Measurements from ENCODE around the gene PCSK5.
"Not testable (repeated sequence)": the region's sequence is repeated elsewhere in the genome, so short reads cannot be mapped to it uniquely, and the experiment has no call there.

Gene PCSK5

GRCh38 chr9:76036762-76037161 lies 146.3 kb downstream of the PCSK5 start:
- Mint-ChIP-seq H3K27me3 (no peaks in the 10 kb centered on the region), H3K36me3 (peaks cover 11% of the 10 kb centered on the region)
- CTCF ChIA-PET: no interaction called here

GRCh38 chr9:76037587-76038225 lies 147.2 kb downstream of the PCSK5 start:
- CTCF ChIA-PET: no interaction called here
- Mint-ChIP-seq H3K4me1 (peaks cover 15% of the 10 kb centered on the region), H3K27ac (no peak overlapping the region), H3K4me3 (no peak overlapping the region), H3K27me3 (no peaks in the 10 kb centered on the region), H3K9me3 (no peaks in the 10 kb centered on the region), H3K36me3 (peaks cover 5% of the 10 kb centered on the region)
- DNase-seq: no peak

More at GRCh38 chr9:76036762-76037161, 146.3 kb downstream of the PCSK5 start:
- H3K4me1 Mint-ChIP-seq: peaks cover 24% of the 10 kb centered on the region
- H3K27ac Mint-ChIP-seq: no peak overlapping the region
- no peaks in the 10 kb centered on the region for H3K9me3 Mint-ChIP-seq
- DNase-seq: no peak
- no peak overlapping the region for H3K4me3 Mint-ChIP-seq

- H3K9me3 Mint-ChIP-seq: no peaks in the 10 kb centered on the region
- peaks cover 5% of the 10 kb centered on the region for H3K36me3 Mint-ChIP-seq
- CTCF ChIA-PET: no interaction called here
- no peak overlapping the region for H3K27ac Mint-ChIP-seq
- no peak for DNase-seq
- peaks cover 9% of the 10 kb centered on the region for H3K4me1 Mint-ChIP-seq
- no peak overlapping the region for H3K4me3 Mint-ChIP-seq
- H3K27me3 Mint-ChIP-seq: no peaks in the 10 kb centered on the region
These were observed 148.0 kb downstream of the PCSK5 start for GRCh38 chr9:76038431-76038830.

DNA sequence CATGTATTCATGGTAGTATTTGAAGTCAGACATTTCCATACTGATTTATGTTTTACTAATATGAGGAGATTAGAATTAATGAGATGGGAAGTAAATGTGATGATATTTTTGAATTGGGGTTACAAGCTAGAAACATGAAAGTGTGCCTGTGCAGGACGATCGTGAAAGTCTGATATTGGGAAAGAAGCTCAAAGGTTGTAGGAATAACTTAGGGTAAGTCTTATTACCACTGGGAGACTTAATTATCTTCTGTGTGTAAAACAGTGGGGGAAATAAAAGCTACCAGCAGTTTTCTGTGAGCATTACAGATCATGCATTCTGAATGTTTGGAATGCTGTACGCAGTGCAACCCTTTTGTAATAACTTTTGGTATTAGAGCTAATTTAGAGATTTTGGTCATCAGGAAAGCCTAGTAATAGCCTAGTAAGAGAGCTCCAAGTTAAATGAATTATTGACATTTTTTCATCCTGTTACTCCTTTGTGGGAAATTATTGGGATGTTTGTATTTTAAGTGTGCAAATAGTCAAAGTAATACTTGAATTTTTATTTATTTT lies 153.9 kb downstream of the PCSK5 start:
- no peak for DNase-seq
- H3K9me3 Mint-ChIP-seq: no peaks in the 10 kb centered on the region
- H3K4me3 Mint-ChIP-seq: no peak overlapping the region
- CTCF ChIA-PET: no interaction called here
- no peak overlapping the region for H3K27ac Mint-ChIP-seq
- no peaks in the 10 kb centered on the region for H3K27me3 Mint-ChIP-seq
- no peaks in the 10 kb centered on the region for H3K36me3 Mint-ChIP-seq
- H3K4me1 Mint-ChIP-seq: no peaks in the 10 kb centered on the region

GRCh38 chr9:76045221-76045620 lies 154.7 kb downstream of the PCSK5 start:
- no peaks in the 10 kb centered on the region for H3K9me3 Mint-ChIP-seq
- H3K27ac Mint-ChIP-seq: no peak overlapping the region
- no peaks in the 10 kb centered on the region for H3K27me3 Mint-ChIP-seq
- H3K4me1 Mint-ChIP-seq: no peaks in the 10 kb centered on the region
- no peak for DNase-seq
- CTCF ChIA-PET: no interaction called here
- H3K36me3 Mint-ChIP-seq: no peaks in the 10 kb centered on the region
- no peak overlapping the region for H3K4me3 Mint-ChIP-seq

- Mint-ChIP-seq H3K9me3 (peaks cover 8% of the 10 kb centered on the region), H3K27ac (no peak overlapping the region), H3K4me3 (no peak overlapping the region), H3K27me3 (no peaks in the 10 kb centered on the region), H3K4me1 (no peaks in the 10 kb centered on the region), H3K36me3 (peaks cover 3% of the 10 kb centered on the region)
- no peak for DNase-seq
- CTCF ChIA-PET: no interaction called here
These were observed 158.9 kb downstream of the PCSK5 start for GRCh38 chr9:76049341-76049740.

DNA sequence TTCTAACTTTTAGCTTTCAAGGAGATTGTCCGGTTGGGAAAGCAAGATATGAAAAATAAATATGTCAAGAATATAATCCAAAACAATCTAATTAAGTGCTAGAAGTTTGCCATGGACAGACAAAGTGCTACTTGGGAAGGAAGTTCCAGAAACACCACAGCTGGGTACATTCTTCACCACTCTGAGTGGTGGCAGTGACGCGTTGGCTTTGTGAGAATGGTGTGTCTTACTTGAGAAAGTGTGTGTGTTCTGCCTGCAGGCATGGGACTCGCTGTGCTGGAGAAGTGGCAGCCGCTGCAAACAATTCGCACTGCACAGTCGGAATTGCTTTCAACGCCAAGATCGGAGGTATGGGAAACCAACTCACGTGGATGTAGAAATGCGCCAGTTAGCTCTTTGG lies 177.2 kb downstream of the PCSK5 start:
- no peak overlapping the region for H3K27ac Mint-ChIP-seq
- no peak for DNase-seq
- CTCF ChIA-PET: no interaction called here

DNA sequence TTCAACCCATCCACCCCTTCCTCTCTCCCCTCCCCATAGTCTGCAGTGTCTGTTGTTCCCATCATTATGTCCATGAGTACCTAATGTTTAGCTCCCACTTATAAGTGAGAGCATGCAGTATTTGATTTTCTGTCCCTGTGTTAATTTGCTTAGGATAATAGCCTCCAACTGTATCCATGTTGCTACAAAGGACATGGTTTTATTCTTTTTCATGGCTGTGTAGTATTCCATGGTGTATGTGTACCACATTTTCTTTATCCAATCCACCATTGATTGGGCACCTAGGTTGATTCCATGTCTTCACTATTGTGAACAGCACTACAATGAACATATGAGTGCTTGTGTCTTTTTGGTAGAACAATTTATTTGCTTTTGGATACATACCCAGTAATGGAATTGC lies 187.1 kb downstream of the PCSK5 start:
- H3K9me3 Mint-ChIP-seq: peaks cover 10% of the 10 kb centered on the region
- no peak overlapping the region for H3K27ac Mint-ChIP-seq
- DNase-seq: no peak
- H3K36me3 Mint-ChIP-seq: peaks cover 3% of the 10 kb centered on the region
- H3K4me1 Mint-ChIP-seq: no peaks in the 10 kb centered on the region
- no peaks in the 10 kb centered on the region for H3K27me3 Mint-ChIP-seq
- no peak overlapping the region for H3K4me3 Mint-ChIP-seq
- CTCF ChIA-PET: no interaction called here

More for the DNA sequence above, 177.2 kb downstream of the PCSK5 start:
- Mint-ChIP-seq H3K27me3 (no peaks in the 10 kb centered on the region), H3K4me3 (no peak overlapping the region), H3K4me1 (peaks cover 2% of the 10 kb centered on the region), H3K9me3 (peaks cover 4% of the 10 kb centered on the region), H3K36me3 (peaks cover 5% of the 10 kb centered on the region)

DNA sequence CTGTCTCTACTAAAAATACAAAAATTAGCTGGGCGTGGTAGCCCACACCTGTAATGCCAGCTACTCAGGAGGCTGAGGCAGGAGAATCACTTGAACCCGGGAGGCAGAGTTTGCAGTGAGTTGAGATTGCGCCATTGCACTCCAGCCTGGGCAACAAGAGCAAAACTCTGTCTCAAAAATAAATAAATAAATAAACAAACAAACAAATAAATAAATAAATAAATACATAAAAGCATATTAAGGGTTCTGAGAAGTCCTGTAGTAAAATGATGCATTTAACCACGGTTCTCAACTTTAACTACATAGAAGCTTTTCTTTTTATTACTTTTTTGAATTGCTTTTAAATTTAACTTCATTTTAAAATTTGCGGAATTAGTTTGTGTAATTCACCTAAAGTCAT lies 190.8 kb downstream of the PCSK5 start:
- H3K9me3 Mint-ChIP-seq, H3K27me3 Mint-ChIP-seq, CTCF ChIA-PET: not testable (repeated sequence)

DNA sequence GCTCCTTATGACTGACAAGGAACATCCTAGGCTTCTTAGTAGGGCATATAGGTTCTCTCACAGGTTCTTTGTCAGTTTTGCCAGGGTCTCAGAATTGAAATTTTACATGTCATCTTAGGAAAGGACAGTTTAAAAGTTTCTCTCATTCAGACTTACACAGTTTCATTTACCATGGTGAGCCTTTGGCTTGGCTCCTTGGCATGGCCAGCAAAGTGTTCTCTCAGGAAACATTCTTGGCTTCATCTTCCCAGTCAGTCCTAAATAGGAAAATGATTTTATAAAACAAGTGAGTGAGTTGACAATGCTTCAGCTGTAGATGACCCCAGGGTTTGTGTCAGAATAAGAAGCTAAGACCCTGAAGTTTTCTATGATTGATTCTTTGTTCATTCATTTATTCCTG lies 191.6 kb downstream of the PCSK5 start:
- CTCF ChIA-PET: no interaction called here
- H3K9me3 Mint-ChIP-seq: peaks cover 10% of the 10 kb centered on the region
- no peak overlapping the region for H3K4me3 Mint-ChIP-seq
- DNase-seq: no peak
- H3K4me1 Mint-ChIP-seq: no peaks in the 10 kb centered on the region
- H3K27ac Mint-ChIP-seq: no peak overlapping the region
- H3K36me3 Mint-ChIP-seq: peaks cover 3% of the 10 kb centered on the region
- H3K27me3 Mint-ChIP-seq: no peaks in the 10 kb centered on the region

More for the DNA sequence above, 190.8 kb downstream of the PCSK5 start:
- H3K4me3 Mint-ChIP-seq, H3K27ac Mint-ChIP-seq, H3K36me3 Mint-ChIP-seq, DNase-seq, H3K4me1 Mint-ChIP-seq: not testable (repeated sequence)

DNA sequence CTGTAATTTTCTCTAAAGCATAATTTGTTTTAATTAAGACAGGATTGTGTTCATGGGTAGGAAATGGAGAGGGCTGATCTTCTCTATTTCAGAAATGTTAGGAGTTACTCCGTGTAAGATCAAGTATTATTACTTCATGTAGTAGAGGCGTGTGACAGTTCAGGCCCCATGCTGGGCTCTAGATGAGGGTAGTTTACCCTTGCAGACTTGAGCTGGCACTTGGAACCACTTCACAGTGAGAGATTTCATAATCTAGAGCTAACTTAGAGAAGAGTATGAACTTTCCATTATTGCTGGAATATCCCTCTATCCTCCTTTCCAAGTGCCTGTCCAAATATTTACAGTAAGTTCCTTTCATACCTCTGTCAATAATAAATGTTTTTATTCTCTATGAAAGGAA lies 195.1 kb downstream of the PCSK5 start:
- Mint-ChIP-seq H3K4me1 (no peaks in the 10 kb centered on the region), H3K36me3 (no peaks in the 10 kb centered on the region), H3K27ac (no peak overlapping the region), H3K4me3 (no peak overlapping the region), H3K9me3 (no peaks in the 10 kb centered on the region), H3K27me3 (no peaks in the 10 kb centered on the region)
- DNase-seq: no peak
- CTCF ChIA-PET: interaction anchor here (0.5 to 1.1 kb wide), 2 partner anchors 16 to 209 kb away, joined by 4 read pairs; no protein-coding TSS in a partner anchor

- Mint-ChIP-seq H3K36me3 (no peaks in the 10 kb centered on the region), H3K4me1 (no peaks in the 10 kb centered on the region), H3K27me3 (no peaks in the 10 kb centered on the region), H3K4me3 (no peak overlapping the region), H3K9me3 (no peaks in the 10 kb centered on the region), H3K27ac (no peak overlapping the region)
- CTCF ChIA-PET: no interaction called here
- no peak for DNase-seq
These were observed 196.1 kb downstream of the PCSK5 start for GRCh38 chr9:76086539-76086938.

DNA sequence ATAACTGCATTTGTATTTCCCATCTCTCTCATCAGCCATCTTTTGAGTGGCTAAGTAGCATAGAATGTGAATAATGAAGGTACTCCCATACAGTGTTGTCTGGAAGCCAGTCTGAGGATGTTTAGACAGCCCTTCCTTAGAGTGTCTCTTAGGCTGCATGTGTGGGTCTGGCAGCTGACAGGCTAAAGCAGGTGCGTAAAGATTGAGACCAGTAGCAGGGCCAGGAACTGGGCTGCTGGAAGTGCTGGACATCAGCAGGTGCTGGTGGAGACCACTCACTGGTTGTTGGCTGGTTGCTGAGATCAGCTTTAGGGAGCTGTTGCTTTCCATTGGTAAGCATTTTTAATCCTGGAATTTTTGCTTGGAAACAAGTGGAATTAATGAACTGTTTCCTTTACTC lies 197.5 kb downstream of the PCSK5 start:
- CTCF ChIA-PET: no interaction called here
- no peak overlapping the region for H3K4me3 Mint-ChIP-seq
- no peaks in the 10 kb centered on the region for H3K36me3 Mint-ChIP-seq
- no peak for DNase-seq
- H3K27ac Mint-ChIP-seq: no peak overlapping the region
- H3K9me3 Mint-ChIP-seq: no peaks in the 10 kb centered on the region
- H3K4me1 Mint-ChIP-seq: no peaks in the 10 kb centered on the region
- H3K27me3 Mint-ChIP-seq: no peaks in the 10 kb centered on the region

DNA sequence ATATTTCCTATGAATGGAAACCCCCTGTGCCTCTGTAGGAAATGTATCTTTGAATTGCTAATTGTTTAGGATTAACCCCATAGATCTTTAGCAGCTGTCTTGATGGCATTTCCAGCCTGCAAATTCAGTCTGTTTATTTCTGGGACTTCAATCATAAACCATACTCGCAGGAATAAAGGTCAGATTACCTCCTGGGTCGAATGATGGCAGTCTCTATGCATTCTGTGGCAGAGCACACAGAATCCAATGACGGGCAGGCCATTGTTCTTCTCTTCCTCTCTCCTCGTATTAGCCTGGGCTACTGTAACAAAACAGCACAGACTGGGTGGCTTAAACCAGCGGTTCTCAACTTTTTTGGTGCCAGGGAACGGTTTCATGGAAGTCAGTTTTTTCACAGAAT lies 199.9 kb downstream of the PCSK5 start:
- H3K4me3 Mint-ChIP-seq: no peak overlapping the region
- H3K27me3 Mint-ChIP-seq: no peaks in the 10 kb centered on the region
- no peaks in the 10 kb centered on the region for H3K4me1 Mint-ChIP-seq
- no peak for DNase-seq
- H3K36me3 Mint-ChIP-seq: no peaks in the 10 kb centered on the region
- H3K27ac Mint-ChIP-seq: no peak overlapping the region
- H3K9me3 Mint-ChIP-seq: no peaks in the 10 kb centered on the region
- CTCF ChIA-PET: no interaction called here

DNA sequence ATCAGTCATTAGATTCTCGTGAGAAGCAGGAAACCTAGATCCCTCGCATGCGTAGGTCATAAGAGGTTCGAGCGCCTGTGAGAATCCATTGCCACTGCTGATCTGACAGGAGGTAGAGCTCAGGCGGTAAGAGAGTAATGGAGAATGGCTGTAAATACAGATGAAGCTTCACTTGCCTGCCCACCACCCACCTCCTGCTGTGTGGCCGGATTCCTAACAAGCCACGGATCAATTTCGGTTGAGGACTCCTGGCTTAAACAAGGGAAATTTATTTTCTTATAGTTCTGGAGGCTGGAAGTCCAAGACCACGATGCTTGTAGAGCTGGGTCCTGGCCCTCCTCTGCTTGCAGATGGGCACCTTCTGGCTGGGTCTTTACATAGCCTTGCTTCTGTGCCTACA lies 200.4 kb downstream of the PCSK5 start:
- Mint-ChIP-seq H3K27me3 (no peaks in the 10 kb centered on the region), H3K27ac (no peak overlapping the region), H3K4me1 (no peaks in the 10 kb centered on the region), H3K4me3 (no peak overlapping the region), H3K9me3 (no peaks in the 10 kb centered on the region), H3K36me3 (no peaks in the 10 kb centered on the region)
- no peak for DNase-seq
- CTCF ChIA-PET: interaction anchor here (0.9 kb wide), 1 partner anchor 11 kb away, joined by 3 read pairs; no protein-coding TSS in a partner anchor
